WTC11 (cell line): ENCODE measurements around the gene CTNND2. TPM values are rescaled to one million over a fixed set of nuclear protein-coding genes. Genes with fewer than 3 reads are reported as not detected.

Source experiments
- ATAC-seq: fragments of 200-7000 bp; cut with Tn5 transposase; 2 replicates; pipeline ENCODE4 v1.10.0; 2021; ENCODE audit warnings: mild to moderate bottlenecking, moderate library complexity
- CTCF ChIA-PET: fragments of 300-600 bp; sonication (Branson Sonifier 250); formaldehyde crosslinking; loops from one replicate; lab custom pipeline; 2021; ENCODE audit warnings: antibody characterized with exemption; lab: Charles Lee
- POLR2A ChIA-PET: fragments of 350-600 bp; sonication (Branson Sonifier 250); formaldehyde crosslinking; loops from one replicate; lab custom pipeline; 2021; ENCODE audit warnings: antibody characterized with exemption; lab: Charles Lee
- DNase-seq: peaks from one replicate; pipeline ENCODE4 v3.0.0; 2021; ENCODE audit warnings: low spot score
- H3K27ac Mint-ChIP-seq: 2 replicates; pipeline ENCODE4 v1.8.0; 2021; ENCODE audit warnings: mixed read lengths
- H3K27me3 Mint-ChIP-seq: 2 replicates; pipeline ENCODE4 v1.8.0; 2021; ENCODE audit warnings: low read depth, mild to moderate bottlenecking, moderate library complexity, mixed read lengths
- H3K36me3 Mint-ChIP-seq: 2 replicates; pipeline ENCODE4 v1.8.0; 2021; ENCODE audit warnings: mixed read lengths
- H3K4me1 Mint-ChIP-seq: 2 replicates; pipeline ENCODE4 v1.8.0; 2022; ENCODE audit warnings: mixed read lengths
- H3K4me3 Mint-ChIP-seq: 2 replicates; pipeline ENCODE4 v1.8.0; 2021; ENCODE audit warnings: mild to moderate bottlenecking, moderate library complexity, mixed read lengths
- H3K9me3 Mint-ChIP-seq: 2 replicates; pipeline ENCODE4 v1.8.0; 2021; ENCODE audit warnings: mixed read lengths
- AR ChIP-seq: fragments of 250-450 bp; sonication (Bioruptor Pico); IDR thresholded peaks from 2 replicates; pipeline ENCODE4 v1.9.0; 2021; ENCODE audit warnings: mild to moderate bottlenecking
- CBFB ChIP-seq: sonication (generic); formaldehyde crosslinking; IDR thresholded peaks from 2 replicates; pipeline ENCODE4 v1.8.1; 2022; ENCODE audit warnings: mild to moderate bottlenecking, low read depth, missing genetic modification reagents
- EMX1 ChIP-seq: fragments of 250-450 bp; sonication (Bioruptor Pico); IDR thresholded peaks from 2 replicates; pipeline ENCODE4 v1.8.0; 2021; ENCODE audit warnings: mild to moderate bottlenecking
- FOXJ3 ChIP-seq: sonication (generic); formaldehyde crosslinking; IDR thresholded peaks from 2 replicates; pipeline ENCODE4 v1.9.0; 2021; ENCODE audit warnings: missing genetic modification reagents, mild to moderate bottlenecking, borderline replicate concordance
- FOXP1 ChIP-seq: sonication (generic); formaldehyde crosslinking; IDR thresholded peaks from 2 replicates; pipeline ENCODE4 v1.8.0; 2022; ENCODE audit warnings: missing genetic modification reagents, mild to moderate bottlenecking, moderate library complexity, borderline replicate concordance
- JUN ChIP-seq: sonication (generic); formaldehyde crosslinking; IDR thresholded peaks from 2 replicates; pipeline ENCODE4 v1.8.0; 2023; ENCODE audit warnings: mild to moderate bottlenecking, missing genetic modification reagents
- KAT7 ChIP-seq: sonication (generic); formaldehyde crosslinking; IDR thresholded peaks from 2 replicates; pipeline ENCODE4 v1.8.1; 2023; ENCODE audit warnings: missing genetic modification reagents, mild to moderate bottlenecking, borderline replicate concordance
- NFE2L1 ChIP-seq: sonication (generic); formaldehyde crosslinking; IDR thresholded peaks from 2 replicates; pipeline ENCODE4 v1.8.1; 2023; ENCODE audit warnings: missing genetic modification reagents
- NFYB ChIP-seq: sonication (generic); formaldehyde crosslinking; conservative IDR thresholded peaks from 2 replicates; pipeline ENCODE4 v1.8.0; 2022; ENCODE audit warnings: low read depth, missing genetic modification reagents
- OVOL2 ChIP-seq: fragments of 250-450 bp; sonication (Bioruptor Pico); IDR thresholded peaks from 2 replicates; pipeline ENCODE4 v1.9.0; 2021; ENCODE audit warnings: mild to moderate bottlenecking, borderline replicate concordance
- PREB ChIP-seq: sonication (generic); formaldehyde crosslinking; IDR thresholded peaks from 2 replicates; pipeline ENCODE4 v1.8.1; 2022; ENCODE audit warnings: mild to moderate bottlenecking, missing genetic modification reagents, moderate library complexity, borderline replicate concordance
- TP53 ChIP-seq: sonication (generic); formaldehyde crosslinking; IDR thresholded peaks from 2 replicates; pipeline ENCODE4 v1.8.1; 2023; ENCODE audit warnings: mild to moderate bottlenecking, missing genetic modification reagents
- ZMAT4 ChIP-seq: fragments of 250-450 bp; sonication (Bioruptor Pico); IDR thresholded peaks from 2 replicates; pipeline ENCODE4 v1.9.0; 2021; ENCODE audit warnings: mild to moderate bottlenecking
- ZNF121 ChIP-seq: sonication (generic); formaldehyde crosslinking; IDR thresholded peaks from 2 replicates; pipeline ENCODE4 v1.8.0; 2023; ENCODE audit warnings: missing genetic modification reagents
- ZNF416 ChIP-seq: fragments of 250-450 bp; sonication (Bioruptor Pico); IDR thresholded peaks from 2 replicates; pipeline ENCODE4 v1.9.0; 2021; ENCODE audit warnings: mild to moderate bottlenecking, inconsistent platforms
- ZNF423 ChIP-seq: fragments of 250-450 bp; sonication (Bioruptor Pico); IDR thresholded peaks from 2 replicates; pipeline ENCODE4 v2.1.2; 2022; ENCODE audit warnings: mild to moderate bottlenecking, moderate library complexity
- total RNA-seq: library from RNA; stranded (reverse); gene quantifications from 3 replicates; pipeline ENCODE4 v1.2.3, GENCODE V29; 2021
- TF ChIP-seq, protein P1 (sequence below): sonication (generic); formaldehyde crosslinking; IDR thresholded peaks from 2 replicates; pipeline ENCODE4 v1.8.1; 2023; ENCODE audit warnings: mild to moderate bottlenecking, missing genetic modification reagents, moderate library complexity
- TF ChIP-seq, protein P2 (sequence below): sonication (generic); formaldehyde crosslinking; IDR thresholded peaks from 2 replicates; pipeline ENCODE4 v1.8.0; 2022; ENCODE audit warnings: mild to moderate bottlenecking, missing genetic modification reagents
- TF ChIP-seq, protein P3 (sequence below): sonication (generic); formaldehyde crosslinking; IDR thresholded peaks from 2 replicates; pipeline ENCODE4 v1.8.0; 2022; ENCODE audit warnings: mild to moderate bottlenecking, missing genetic modification reagents

The CTNND2 gene
- total RNA-seq, 1 experiment from 2014 or later: 11.9 TPM

DNA sequence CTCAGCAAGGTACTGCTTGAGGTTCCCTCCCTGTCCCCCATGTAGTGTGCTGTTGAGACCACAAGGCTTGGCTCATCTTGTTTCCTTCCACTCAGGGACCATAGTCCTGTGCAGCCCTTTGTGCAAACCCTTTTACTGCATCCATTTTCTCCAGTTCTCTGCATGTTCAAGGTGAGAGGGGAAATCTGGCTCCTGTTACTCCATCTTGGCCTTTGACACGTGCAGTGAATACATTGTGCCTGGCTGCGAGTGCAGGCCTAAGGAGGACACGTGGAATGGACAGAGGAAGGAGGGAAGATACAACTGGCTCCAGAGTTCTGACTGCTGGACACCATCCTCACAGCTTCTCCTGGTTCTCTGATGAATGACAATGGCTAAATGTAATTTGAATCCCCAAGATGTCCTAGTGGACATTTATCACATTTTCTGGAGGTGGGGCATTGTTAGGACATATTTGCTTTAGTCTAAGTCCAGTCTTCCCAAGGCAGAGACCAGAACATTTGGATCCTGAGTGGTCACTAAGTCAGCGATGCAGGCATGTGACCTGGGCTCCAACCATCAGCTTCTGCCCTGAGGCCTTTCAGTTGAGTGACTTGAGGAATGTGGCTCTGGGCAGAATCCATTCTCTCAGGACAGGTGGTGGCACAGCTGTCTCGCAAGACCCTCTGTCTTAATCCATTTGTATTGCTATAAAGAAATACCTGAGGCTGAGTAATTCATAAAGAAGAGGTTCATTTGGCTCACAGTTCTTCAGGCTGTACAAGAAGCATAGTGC, 954.2 kb downstream of the CTNND2 start:
- CTCF ChIA-PET: no interaction called here
- DNase-seq: no peak
- Mint-ChIP-seq H3K4me1 (0 out of 2 replicates have a peak, but pooled peaks cover 4% of the 10 kb centered on the region), H3K9me3 (peaks cover 18% of the 10 kb centered on the region), H3K4me3 (no peak overlapping the region), H3K27me3 (no peaks in the 10 kb centered on the region), H3K36me3 (no peaks in the 10 kb centered on the region), H3K27ac (no peak overlapping the region)
- no peak for ATAC-seq
- TF ChIP-seq, protein P1, sequence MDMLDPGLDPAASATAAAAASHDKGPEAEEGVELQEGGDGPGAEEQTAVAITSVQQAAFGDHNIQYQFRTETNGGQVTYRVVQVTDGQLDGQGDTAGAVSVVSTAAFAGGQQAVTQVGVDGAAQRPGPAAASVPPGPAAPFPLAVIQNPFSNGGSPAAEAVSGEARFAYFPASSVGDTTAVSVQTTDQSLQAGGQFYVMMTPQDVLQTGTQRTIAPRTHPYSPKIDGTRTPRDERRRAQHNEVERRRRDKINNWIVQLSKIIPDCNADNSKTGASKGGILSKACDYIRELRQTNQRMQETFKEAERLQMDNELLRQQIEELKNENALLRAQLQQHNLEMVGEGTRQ (CRISPR knock-in tag): no peak
- TF ChIP-seq JUN (CRISPR knock-in tag) (no peak), NFYB (no peak)
- TF ChIP-seq, protein P2, sequence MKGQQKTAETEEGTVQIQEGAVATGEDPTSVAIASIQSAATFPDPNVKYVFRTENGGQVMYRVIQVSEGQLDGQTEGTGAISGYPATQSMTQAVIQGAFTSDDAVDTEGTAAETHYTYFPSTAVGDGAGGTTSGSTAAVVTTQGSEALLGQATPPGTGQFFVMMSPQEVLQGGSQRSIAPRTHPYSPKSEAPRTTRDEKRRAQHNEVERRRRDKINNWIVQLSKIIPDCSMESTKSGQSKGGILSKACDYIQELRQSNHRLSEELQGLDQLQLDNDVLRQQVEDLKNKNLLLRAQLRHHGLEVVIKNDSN (CRISPR knock-in tag): no peak
- POLR2A ChIA-PET: interaction anchor here (0.5 kb wide), 1 partner anchor 914 kb away, joined by 3 read pairs; no protein-coding TSS in a partner anchor

DNA sequence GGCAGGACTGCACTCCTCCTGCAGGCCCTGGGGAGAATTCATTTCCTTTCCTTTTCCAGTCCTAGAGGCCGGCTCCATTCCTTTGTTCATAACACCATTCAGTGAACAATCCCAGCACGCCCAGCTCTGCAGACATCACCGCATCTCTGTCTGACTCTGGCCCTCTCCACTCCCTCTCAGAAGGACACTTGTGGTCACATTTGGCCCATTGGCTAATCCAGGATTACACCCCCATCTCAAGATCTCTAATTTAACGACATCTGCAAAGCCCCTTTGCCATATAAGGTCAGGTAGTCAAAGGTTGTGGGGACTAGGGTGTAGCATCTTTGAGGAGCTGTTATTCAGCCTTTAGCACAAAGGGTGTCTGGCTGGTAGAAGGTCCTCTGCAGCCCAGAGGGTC, 958.2 kb downstream of the CTNND2 start:
- CTCF ChIA-PET: no interaction called here
- POLR2A ChIA-PET: no interaction called here
- Mint-ChIP-seq H3K36me3 (no peaks in the 10 kb centered on the region), H3K4me3 (no peak overlapping the region), H3K9me3 (peaks cover 4% of the 10 kb centered on the region), H3K27me3 (no peaks in the 10 kb centered on the region), H3K4me1 (no peaks in the 10 kb centered on the region), H3K27ac (no peak overlapping the region)
- TF ChIP-seq CBFB (CRISPR knock-in tag): no peak
- TF ChIP-seq NFE2L1: no peak
- TF ChIP-seq EMX1 (CRISPR knock-in tag): no peak
- no peak for TF ChIP-seq ZNF121 (CRISPR knock-in tag)
- TF ChIP-seq, protein P3, sequence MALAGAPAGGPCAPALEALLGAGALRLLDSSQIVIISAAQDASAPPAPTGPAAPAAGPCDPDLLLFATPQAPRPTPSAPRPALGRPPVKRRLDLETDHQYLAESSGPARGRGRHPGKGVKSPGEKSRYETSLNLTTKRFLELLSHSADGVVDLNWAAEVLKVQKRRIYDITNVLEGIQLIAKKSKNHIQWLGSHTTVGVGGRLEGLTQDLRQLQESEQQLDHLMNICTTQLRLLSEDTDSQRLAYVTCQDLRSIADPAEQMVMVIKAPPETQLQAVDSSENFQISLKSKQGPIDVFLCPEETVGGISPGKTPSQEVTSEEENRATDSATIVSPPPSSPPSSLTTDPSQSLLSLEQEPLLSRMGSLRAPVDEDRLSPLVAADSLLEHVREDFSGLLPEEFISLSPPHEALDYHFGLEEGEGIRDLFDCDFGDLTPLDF: no peak
- no peak for TF ChIP-seq FOXJ3 (CRISPR knock-in tag)
- no peak for TF ChIP-seq ZNF423 (CRISPR knock-in tag)
- no peak for TF ChIP-seq FOXP1 (CRISPR knock-in tag)
- TF ChIP-seq ZNF416 (CRISPR knock-in tag): no peak
- TF ChIP-seq ZMAT4: no peak
- no peak for TF ChIP-seq JUN (CRISPR knock-in tag)
- no peak for TF ChIP-seq OVOL2 (CRISPR knock-in tag)
- no peak for TF ChIP-seq KAT7
- TF ChIP-seq TP53 (CRISPR knock-in tag): no peak
- TF ChIP-seq AR (CRISPR knock-in tag): no peak
- no peak for TF ChIP-seq PREB (CRISPR knock-in tag)
- peak; percentile 43 for ATAC-seq
- no peak for DNase-seq
